Endodermal cell (in vitro differentiated cells): Measurements from ENCODE around the gene KRT83. TPM values are rescaled to one million over a fixed set of nuclear protein-coding genes. Genes with fewer than 3 reads are reported as not detected.

Experiments
- DNase-seq: peaks from one replicate; pipeline ENCODE4 v3.0.0-alpha.2; 2017
- H3K27ac ChIP-seq: 2 replicates; pipeline ENCODE4 v1.5.1; 2013; ENCODE audit warnings: mild to moderate bottlenecking, low read depth, low read length, moderate library complexity
- H3K27me3 ChIP-seq: 2 replicates; pipeline ENCODE4 v1.6.1; 2013; ENCODE audit warnings: mild to moderate bottlenecking, low read length, moderate library complexity; ENCODE audit not compliant: insufficient read depth, control insufficient read depth, poor library complexity, severe bottlenecking
- H3K36me3 ChIP-seq: 2 replicates; pipeline ENCODE4 v1.7.0; 2013; ENCODE audit warnings: mild to moderate bottlenecking, low read length, moderate library complexity; ENCODE audit not compliant: control insufficient read depth, insufficient read depth
- H3K4me1 ChIP-seq: one replicate; pipeline ENCODE4 v1.7.0; 2013; ENCODE audit warnings: low read length; ENCODE audit not compliant: control insufficient read depth, insufficient read depth
- H3K4me3 ChIP-seq: 2 replicates; pipeline ENCODE4 v1.5.1; 2013; ENCODE audit warnings: mild to moderate bottlenecking, low read length, moderate library complexity
- H3K9ac ChIP-seq: 2 replicates; pipeline ENCODE4 v1.6.1; 2013; ENCODE audit warnings: mild to moderate bottlenecking, low read length, moderate library complexity; ENCODE audit not compliant: poor library complexity, severe bottlenecking; ENCODE audit errors: extremely low read depth
- H3K9me3 ChIP-seq: 2 replicates; pipeline ENCODE4 v1.6.1; 2013; ENCODE audit warnings: mild to moderate bottlenecking, low read length, moderate library complexity; ENCODE audit not compliant: control insufficient read depth
- H3K27ac Mint-ChIP-seq: 2 replicates; pipeline ENCODE4 v1.8.0; 2020; ENCODE audit warnings: mixed read lengths
- H3K27me3 Mint-ChIP-seq: 2 replicates; pipeline ENCODE4 v1.8.0; 2021; ENCODE audit warnings: mild to moderate bottlenecking, mixed read lengths; ENCODE audit not compliant: insufficient read depth
- H3K36me3 Mint-ChIP-seq: 2 replicates; pipeline ENCODE4 v1.8.0; 2020; ENCODE audit warnings: low read depth, mixed read lengths
- H3K4me1 Mint-ChIP-seq: 2 replicates; pipeline ENCODE4 v1.8.0; 2020; ENCODE audit warnings: mixed read lengths
- H3K4me3 Mint-ChIP-seq: 2 replicates; pipeline ENCODE4 v1.8.0; 2020; ENCODE audit warnings: mild to moderate bottlenecking, moderate library complexity, mixed read lengths
- H3K9me3 Mint-ChIP-seq: 2 replicates; pipeline ENCODE4 v1.8.0; 2020; ENCODE audit warnings: mild to moderate bottlenecking, mixed read lengths
- CTCF ChIP-seq: fragments of 200-600 bp; sonication (generic); conservative IDR thresholded peaks from 2 replicates; pipeline ENCODE4 v1.5.0; 2021; ENCODE audit warnings: antibody characterized with exemption, mild to moderate bottlenecking
- WGBS, 2 experiments: methylation state at CpG; one replicate each; pipeline versions ENCODE4 v1.1.5 to v1.1.7; 2013; ENCODE audit warnings: missing lambda C conversion rate in 2 of 2, mixed read lengths in 1 of 2; ENCODE audit not compliant: insufficient coverage in 1 of 2, insufficient read length in 1 of 2; 5-methylcytosine and 5-hydroxymethylcytosine counted together
- total RNA-seq, 2 donors: library from RNA; stranded (reverse); fragmentation: NEBNext Ultra II Directional in 1 of 2; extraction: Animal tissue kit (Norgen Biotek cat#: 25700) in 1 of 2; gene quantifications; 2 replicates in 1 of 2; 3 replicates in 1 of 2; pipeline ENCODE4 v1.2.1, GENCODE V29; 2021

Gene KRT83
- total RNA-seq, 2 donors from 2014 or later: not detected

GRCh38 chr12:52300796-52301691 is 20.2 kb downstream of the KRT83 start:
- H3K4me1 Mint-ChIP-seq: no peaks in the 10 kb centered on the region
- H3K4me3 Mint-ChIP-seq: no peak overlapping the region
- Histone ChIP-seq H3K27me3 (peaks cover 38% of the 10 kb centered on the region), H3K4me3 (no peak overlapping the region), H3K27ac (no peak overlapping the region), H3K36me3 (no peaks in the 10 kb centered on the region), H3K9ac (no peak overlapping the region), H3K9me3 (no peaks in the 10 kb centered on the region), H3K4me1 (no peaks in the 10 kb centered on the region)
- DNase-seq: peak; percentile 84
- WGBS, 2 experiments: 52% methylated on average over 13 of the region's 14 CpGs; no CpG with 5 or more reads in 1 of the 2 experiments
- no peaks in the 10 kb centered on the region for H3K36me3 Mint-ChIP-seq
- peaks cover 34% of the 10 kb centered on the region for H3K27me3 Mint-ChIP-seq
- H3K27ac Mint-ChIP-seq: no peak overlapping the region
- no peaks in the 10 kb centered on the region for H3K9me3 Mint-ChIP-seq
- TF ChIP-seq CTCF: no peak

GRCh38 chr12:52298677-52299190 is 22.5 kb downstream of the KRT83 start:
- no peak for TF ChIP-seq CTCF
- Histone ChIP-seq H3K4me1 (no peaks in the 10 kb centered on the region), H3K9ac (no peak overlapping the region), H3K27me3 (peaks cover 55% of the 10 kb centered on the region), H3K4me3 (no peak overlapping the region), H3K9me3 (no peaks in the 10 kb centered on the region), H3K27ac (no peak overlapping the region), H3K36me3 (no peaks in the 10 kb centered on the region)
- Mint-ChIP-seq H3K4me3 (no peak overlapping the region), H3K27me3 (peaks cover 40% of the 10 kb centered on the region), H3K9me3 (no peaks in the 10 kb centered on the region), H3K27ac (no peak overlapping the region), H3K36me3 (no peaks in the 10 kb centered on the region), H3K4me1 (no peaks in the 10 kb centered on the region)
- WGBS, 2 experiments: 81% methylated on average over 4 of the region's 4 CpGs
- DNase-seq: no peak

GRCh38 chr12:52296572-52297215 is 24.5 kb downstream of the KRT83 start:
- no peaks in the 10 kb centered on the region for H3K9me3 Mint-ChIP-seq
- Histone ChIP-seq H3K27ac (no peak overlapping the region), H3K27me3 (peaks cover 63% of the 10 kb centered on the region), H3K9ac (no peak overlapping the region), H3K4me3 (no peak overlapping the region), H3K36me3 (no peaks in the 10 kb centered on the region), H3K4me1 (no peaks in the 10 kb centered on the region), H3K9me3 (no peaks in the 10 kb centered on the region)
- H3K36me3 Mint-ChIP-seq: no peaks in the 10 kb centered on the region
- H3K4me3 Mint-ChIP-seq: no peak overlapping the region
- peak; percentile 38 for DNase-seq
- H3K27ac Mint-ChIP-seq: no peak overlapping the region
- H3K27me3 Mint-ChIP-seq: peaks cover 53% of the 10 kb centered on the region
- no peak for TF ChIP-seq CTCF
- no peaks in the 10 kb centered on the region for H3K4me1 Mint-ChIP-seq
- WGBS, 2 experiments: 89 to 97% methylated on average over 5 of the region's 5 CpGs
